ENCODE data around the gene TSC2. TPM values are rescaled to one million over a fixed set of nuclear protein-coding genes. Genes with fewer than 3 reads are reported as not detected.

The TSC2 gene
- total RNA-seq, 3 donors from 2014 or later (not counting 1 experiment from before 2014, with no cell fraction given): 135 to 197 (median 161) TPM

- Mint-ChIP-seq H3K9me3 (no peaks in the 10 kb centered on the region), H3K36me3 (no peaks in the 10 kb centered on the region), H3K27ac (peak overlapping the region in 1 of 2 donors; percentile 51), H3K4me1 (peaks cover 8 to 21% of the 10 kb centered on the region in 2 donors), H3K27me3 (ENCODE audit: low read depth in 2 of 2) (peaks cover 0 to 13% of the 10 kb centered on the region in 2 donors), H3K4me3 (peak overlapping the region; percentile 66)
- Histone ChIP-seq H3K36me3 (ENCODE audit: control insufficient read depth, insufficient read depth, low read length) (no peaks in the 10 kb centered on the region), H3K9me3 (ENCODE audit: control insufficient read depth, insufficient read depth, low read length) (no peaks in the 10 kb centered on the region), H3K4me1 (ENCODE audit: control insufficient read depth, insufficient read depth, low read length) (peaks cover 31% of the 10 kb centered on the region), H3K4me3 (ENCODE audit: low read length) (no peak overlapping the region), H3K27me3 (ENCODE audit: control insufficient read depth, insufficient read depth, low read length) (peaks cover 11% of the 10 kb centered on the region), H3K27ac (ENCODE audit: low read length) (no peak overlapping the region)
- no peak for ATAC-seq
- 93% methylated on average over 16 of the region's 16 CpGs for WGBS (ENCODE audit: insufficient coverage)
- no peak for DNase-seq
- intact Hi-C loops (cut with micrococcal nuclease): loop anchor here (10.0 kb wide), 1 partner anchor 239 kb away; the partner anchor contains the start of gene RNPS1
- TF ChIP-seq CTCF (IDR thresholded peaks at IDR 0.05): no peak
These were observed 21.8 kb upstream of the TSC2 start for GRCh38 chr16:2025878-2026460.

DNA sequence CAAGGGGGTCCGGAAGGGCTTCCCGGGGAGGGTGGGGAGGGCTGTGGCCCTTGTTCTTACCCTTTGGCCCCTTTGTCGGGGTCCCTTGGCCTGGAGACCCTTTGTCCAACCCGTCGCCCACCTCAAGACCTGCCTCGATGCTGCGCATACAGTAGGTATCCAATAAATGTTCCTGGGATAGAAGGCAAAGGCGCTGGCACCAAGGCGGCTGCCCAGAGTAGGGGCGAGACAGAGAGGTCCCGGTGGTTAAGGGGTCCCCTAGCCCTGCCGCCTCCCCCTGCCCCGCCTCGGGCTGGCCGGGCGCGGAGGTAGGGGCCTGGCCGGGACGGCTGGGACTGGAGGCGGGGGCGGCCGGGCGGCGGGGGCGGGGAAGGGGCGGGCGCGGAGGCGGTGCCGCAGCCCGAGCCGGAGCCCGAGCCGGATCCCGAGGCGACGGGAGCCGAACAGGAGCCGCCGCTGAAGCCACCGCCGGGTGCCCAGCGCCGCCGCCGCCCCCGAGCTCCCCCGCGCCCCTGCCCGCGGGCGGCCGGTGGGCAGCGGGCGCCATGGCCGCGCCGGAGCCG is 21.2 kb upstream of the TSC2 start, which contains the start of gene NHERF2:
Gene NHERF2 (plus strand): TSS at position 442 of the 563 bp plus-strand sequence. CDS start 104 bp downstream, at position 546.
- WGBS (ENCODE audit: insufficient coverage): 10% methylated on average over 59 of the region's 59 CpGs
- H3K4me3 ChIP-seq (ENCODE audit: low read length): peak within 1 kb of the TSS; percentile 24
- no peaks in the 10 kb centered on the region for H3K36me3 ChIP-seq (ENCODE audit: control insufficient read depth, insufficient read depth, low read length)
- H3K9me3 ChIP-seq (ENCODE audit: control insufficient read depth, insufficient read depth, low read length): no peaks in the 10 kb centered on the region
- H3K4me1 ChIP-seq (ENCODE audit: control insufficient read depth, insufficient read depth, low read length): peaks cover 31% of the 10 kb centered on the region
- Mint-ChIP-seq H3K27me3 (ENCODE audit: low read depth in 2 of 2) (peaks cover 0 to 9% of the 10 kb centered on the region in 2 donors), H3K9me3 (no peaks in the 10 kb centered on the region), H3K27ac (peak within 1 kb of the TSS in 1 of 2 donors; percentile 51), H3K36me3 (no peaks in the 10 kb centered on the region), H3K4me1 (peaks cover 8 to 21% of the 10 kb centered on the region in 2 donors), H3K4me3 (peak within 1 kb of the TSS; percentile 78)
- H3K27me3 ChIP-seq (ENCODE audit: control insufficient read depth, insufficient read depth, low read length): peaks cover 10% of the 10 kb centered on the region
- no peak for TF ChIP-seq CTCF (IDR thresholded peaks at IDR 0.05)
- ATAC-seq (peak in 2 of 3 donors; percentile 22 to 28), DNase-seq (peak in 1 of 2 donors; percentile 61)
- intact Hi-C loops (cut with micrococcal nuclease): loop anchor here (10.0 kb wide), 1 partner anchor 238 kb away; the partner anchor contains the start of gene RNPS1
- no peak within 1 kb of the TSS for H3K27ac ChIP-seq (ENCODE audit: low read length)

- no peaks in the 10 kb centered on the region for H3K9me3 ChIP-seq (ENCODE audit: control insufficient read depth, insufficient read depth, low read length)
- intact Hi-C loops (cut with micrococcal nuclease): loop anchor here (10.0 kb wide), 1 partner anchor 237 kb away; the partner anchor contains the start of gene RNPS1
- no peak for TF ChIP-seq CTCF (IDR thresholded peaks at IDR 0.05)
- H3K4me3 ChIP-seq (ENCODE audit: low read length): peak overlapping the region; percentile 24
- Mint-ChIP-seq H3K9me3 (no peaks in the 10 kb centered on the region), H3K27ac (no peak overlapping the region), H3K27me3 (ENCODE audit: low read depth in 2 of 2) (peaks cover 0 to 4% of the 10 kb centered on the region in 2 donors), H3K4me3 (peak overlapping the region; percentile 78), H3K36me3 (no peaks in the 10 kb centered on the region), H3K4me1 (peaks cover 8 to 21% of the 10 kb centered on the region in 2 donors)
- H3K4me1 ChIP-seq (ENCODE audit: control insufficient read depth, insufficient read depth, low read length): peaks cover 31% of the 10 kb centered on the region
- peak in 1 of 2 donors; percentile 54 for DNase-seq
- peaks cover 7% of the 10 kb centered on the region for H3K27me3 ChIP-seq (ENCODE audit: control insufficient read depth, insufficient read depth, low read length)
- peak in 2 of 3 donors; percentile 17 to 21 for ATAC-seq
- 9% methylated on average over 76 of the region's 76 CpGs for WGBS (ENCODE audit: insufficient coverage)
- H3K36me3 ChIP-seq (ENCODE audit: control insufficient read depth, insufficient read depth, low read length): no peaks in the 10 kb centered on the region
- no peak overlapping the region for H3K27ac ChIP-seq (ENCODE audit: low read length)
These were observed 20.5 kb upstream of the TSC2 start for GRCh38 chr16:2027024-2028010.
